Bronchial epithelial cell (primary cell): ENCODE results near the gene MACF1. TPM values are rescaled to one million over a fixed set of nuclear protein-coding genes. Genes with fewer than 3 reads are reported as not detected.

Experiments used
- DNase-seq: peaks from one replicate; pipeline ENCODE4 v3.0.0-alpha.2; 2010; ENCODE audit warnings: low read depth
- FAIRE-seq: peaks from 2 replicates; lab custom pipeline; 2011; peaks lifted over from hg19 to GRCh38; lab: Jason Lieb, UNC
- H3K27me3 ChIP-seq: 2 replicates; pipeline ENCODE4 v1.5.1; 2011; ENCODE audit warnings: low read length; ENCODE audit not compliant: control insufficient read depth, insufficient read depth
- H3K36me3 ChIP-seq: 2 replicates; pipeline ENCODE4 v1.5.1; 2011; ENCODE audit warnings: low read length; ENCODE audit not compliant: control insufficient read depth, insufficient read depth
- H3K4me3 ChIP-seq: 2 replicates; pipeline ENCODE4 v1.5.1; 2011; ENCODE audit warnings: mild to moderate bottlenecking, low read depth, low read length, control low read depth
- CTCF ChIP-seq: IDR thresholded peaks from 2 replicates; pipeline ENCODE4 v1.5.1; 2011; ENCODE audit warnings: mild to moderate bottlenecking, moderate library complexity, low read length, control low read depth, inconsistent platforms; ENCODE audit not compliant: insufficient read depth, severe bottlenecking
- total RNA-seq: library from RNA; depleted of rRNA; stranded (reverse); fragments of >200 nt; gene quantifications from 2 replicates; pipeline ENCODE4 v1.2.1, GENCODE V29; 2014

MACF1 gene
- total RNA-seq, 1 donor from 2014 or later, result 163 TPM

GRCh38 chr1:39411526-39412478, 207.3 kb downstream of the MACF1 start:
- H3K27me3 ChIP-seq, result no peaks in the 10 kb centered on the region
- TF ChIP-seq CTCF, result no peak
- H3K36me3 ChIP-seq, result peaks cover 2% of the 10 kb centered on the region
- H3K4me3 ChIP-seq, result no peak overlapping the region
- no peak for FAIRE-seq
- DNase-seq, result no peak

DNA sequence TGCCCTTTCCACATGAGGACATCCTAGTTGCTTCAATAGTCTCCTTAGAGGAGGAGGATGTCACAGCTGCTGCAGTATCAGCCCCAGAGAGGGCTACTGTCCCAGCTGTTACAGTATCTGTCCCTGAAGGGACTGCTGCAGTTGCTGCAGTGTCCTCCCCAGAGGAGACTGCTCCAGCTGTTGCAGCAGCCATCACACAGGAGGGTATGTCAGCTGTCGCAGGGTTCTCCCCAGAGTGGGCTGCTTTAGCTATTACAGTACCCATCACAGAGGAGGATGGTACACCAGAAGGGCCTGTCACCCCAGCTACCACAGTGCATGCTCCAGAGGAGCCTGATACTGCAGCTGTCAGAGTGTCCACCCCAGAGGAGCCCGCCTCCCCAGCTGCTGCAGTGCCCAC, 208.4 kb downstream of the MACF1 start:
- Histone ChIP-seq H3K27me3 (no peaks in the 10 kb centered on the region), H3K4me3 (no peak overlapping the region), H3K36me3 (peaks cover 2% of the 10 kb centered on the region)
- DNase-seq, result no peak
- TF ChIP-seq CTCF, result no peak
- FAIRE-seq, result no peak

- FAIRE-seq, result no peak
- H3K27me3 ChIP-seq, result no peaks in the 10 kb centered on the region
- no peak overlapping the region for H3K4me3 ChIP-seq
- TF ChIP-seq CTCF, result no peak
- peaks cover 2% of the 10 kb centered on the region for H3K36me3 ChIP-seq
- no peak for DNase-seq
Measured at GRCh38 chr1:39413902-39414528, 209.5 kb downstream of the MACF1 start.

- FAIRE-seq (no peak), DNase-seq (no peak)
- Histone ChIP-seq H3K36me3 (peaks cover 2% of the 10 kb centered on the region), H3K27me3 (no peaks in the 10 kb centered on the region), H3K4me3 (no peak overlapping the region)
- no peak for TF ChIP-seq CTCF
Measured at GRCh38 chr1:39415553-39415952, 211.1 kb downstream of the MACF1 start.

GRCh38 chr1:39416609-39417008, 212.1 kb downstream of the MACF1 start:
- no peak for FAIRE-seq
- no peak for DNase-seq
- Histone ChIP-seq H3K36me3 (peaks cover 2% of the 10 kb centered on the region), H3K4me3 (no peak overlapping the region), H3K27me3 (no peaks in the 10 kb centered on the region)
- no peak for TF ChIP-seq CTCF
